ENCODE measurements around the gene TMEM156.

Gene TMEM156

GRCh38 chr4:39032218-39033085 is at the start of gene TMEM156:
TSS of gene TMEM156 (minus strand) at chr4:39032409. CDS start at chr4:39032313, 96 bp downstream.
- no peak for DNase-seq

- no peak for DNase-seq
Observed at GRCh38 chr4:39078829-39079228, 46.6 kb upstream of the TMEM156 start.

GRCh38 chr4:39068907-39069306 is 36.7 kb upstream of the TMEM156 start:
- no peak for DNase-seq

- no peak for DNase-seq
Observed at GRCh38 chr4:39067451-39067850, 35.2 kb upstream of the TMEM156 start.

GRCh38 chr4:39067031-39067430 is 34.8 kb upstream of the TMEM156 start:
- DNase-seq, result no peak

GRCh38 chr4:39066371-39066770 is 34.2 kb upstream of the TMEM156 start:
- DNase-seq, result no peak

- no peak for DNase-seq
Observed at GRCh38 chr4:39063430-39063829, 31.2 kb upstream of the TMEM156 start.

GRCh38 chr4:39062770-39063097 is 30.5 kb upstream of the TMEM156 start:
- no peak for DNase-seq

- no peak for DNase-seq
Observed at GRCh38 chr4:39062094-39062769, 30.0 kb upstream of the TMEM156 start, which contains the start of gene KLHL5. TSS of gene KLHL5 (plus strand) at chr4:39062232. CDS start at chr4:39062653, 421 bp downstream.

- no peak for DNase-seq
Observed at GRCh38 chr4:39061457-39061856, 29.2 kb upstream of the TMEM156 start.

- no peak for DNase-seq
Observed at GRCh38 chr4:39056023-39056422, 23.8 kb upstream of the TMEM156 start.

GRCh38 chr4:39054497-39054896 is 22.3 kb upstream of the TMEM156 start:
- DNase-seq, result peak; percentile 16

GRCh38 chr4:39053983-39054382 is 21.8 kb upstream of the TMEM156 start:
- no peak for DNase-seq

- DNase-seq, result no peak
Observed at GRCh38 chr4:39051492-39051891, 19.3 kb upstream of the TMEM156 start.

GRCh38 chr4:39050590-39050989 is 18.4 kb upstream of the TMEM156 start:
- no peak for DNase-seq

- DNase-seq, result no peak
Observed at GRCh38 chr4:39048311-39048710, 16.1 kb upstream of the TMEM156 start.

- no peak for DNase-seq
Observed at GRCh38 chr4:39047681-39048080, 15.5 kb upstream of the TMEM156 start.

- no peak for DNase-seq
Observed at GRCh38 chr4:39046249-39046648, 14.0 kb upstream of the TMEM156 start.

- no peak for DNase-seq
Observed at GRCh38 chr4:39045827-39046221, 13.6 kb upstream of the TMEM156 start.

- DNase-seq, result no peak
Observed at GRCh38 chr4:39044956-39045826, 13.0 kb upstream of the TMEM156 start.

GRCh38 chr4:39044364-39044955 is 12.3 kb upstream of the TMEM156 start:
- peak; percentile 59 for DNase-seq

GRCh38 chr4:39043861-39044363 is 11.7 kb upstream of the TMEM156 start:
- no peak for DNase-seq
